Measurements from ENCODE around the gene NDUFB10.

The NDUFB10 gene

GRCh38 chr16:1959269-1960039 lies at the start of gene NDUFB10:
NDUFB10 (plus strand) TSS chr16:1959538; CDS start chr16:1959625, 87 bp downstream.
- peak; percentile 91 for DNase-seq (ENCODE audit: low read depth)
- TF ChIP-seq, protein P1, sequence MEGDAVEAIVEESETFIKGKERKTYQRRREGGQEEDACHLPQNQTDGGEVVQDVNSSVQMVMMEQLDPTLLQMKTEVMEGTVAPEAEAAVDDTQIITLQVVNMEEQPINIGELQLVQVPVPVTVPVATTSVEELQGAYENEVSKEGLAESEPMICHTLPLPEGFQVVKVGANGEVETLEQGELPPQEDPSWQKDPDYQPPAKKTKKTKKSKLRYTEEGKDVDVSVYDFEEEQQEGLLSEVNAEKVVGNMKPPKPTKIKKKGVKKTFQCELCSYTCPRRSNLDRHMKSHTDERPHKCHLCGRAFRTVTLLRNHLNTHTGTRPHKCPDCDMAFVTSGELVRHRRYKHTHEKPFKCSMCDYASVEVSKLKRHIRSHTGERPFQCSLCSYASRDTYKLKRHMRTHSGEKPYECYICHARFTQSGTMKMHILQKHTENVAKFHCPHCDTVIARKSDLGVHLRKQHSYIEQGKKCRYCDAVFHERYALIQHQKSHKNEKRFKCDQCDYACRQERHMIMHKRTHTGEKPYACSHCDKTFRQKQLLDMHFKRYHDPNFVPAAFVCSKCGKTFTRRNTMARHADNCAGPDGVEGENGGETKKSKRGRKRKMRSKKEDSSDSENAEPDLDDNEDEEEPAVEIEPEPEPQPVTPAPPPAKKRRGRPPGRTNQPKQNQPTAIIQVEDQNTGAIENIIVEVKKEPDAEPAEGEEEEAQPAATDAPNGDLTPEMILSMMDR (conservative IDR thresholded peaks at IDR 0.05; ENCODE audit: control insufficient read depth, insufficient read depth, low read depth, low read length), result no peak
- peak within 1 kb of the TSS; percentile 79 for H3K4me3 ChIP-seq (ENCODE audit: control insufficient read depth, low read depth, low read length)

DNA sequence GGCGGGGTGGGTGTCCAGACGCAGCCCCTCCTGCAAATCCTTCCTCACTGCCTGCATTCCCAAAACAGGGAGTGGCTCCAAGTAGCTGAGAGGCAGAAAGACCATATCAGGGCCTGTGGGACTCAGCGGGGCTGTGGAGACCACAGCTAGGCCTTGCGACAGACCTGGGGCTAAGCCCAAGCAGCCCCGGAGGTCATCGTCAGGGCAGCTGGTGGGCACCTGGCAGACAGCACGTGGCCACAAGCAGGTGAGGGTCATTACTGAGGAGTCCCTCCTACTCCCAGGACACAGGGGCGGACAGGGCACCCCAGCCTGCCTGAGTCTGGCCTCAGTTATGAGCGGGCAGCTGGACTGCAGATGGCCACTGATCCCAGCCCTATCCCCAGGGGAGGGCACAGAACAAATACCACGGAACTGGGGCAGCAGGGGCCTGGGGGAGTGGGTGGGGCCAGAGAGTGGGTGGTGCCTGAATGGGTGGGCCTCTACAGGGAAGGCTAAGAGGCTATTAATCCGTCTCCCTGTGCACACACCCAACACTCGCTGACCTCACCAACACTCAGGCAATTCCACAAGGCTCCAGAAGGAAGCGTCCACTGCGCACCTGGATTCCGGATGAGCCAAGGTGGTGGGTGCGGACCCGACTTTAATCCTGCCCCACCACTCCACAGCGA lies 49.6 kb upstream of the NDUFB10 start:
- no peak overlapping the region for H3K4me3 ChIP-seq (ENCODE audit: control insufficient read depth, low read depth, low read length)

GRCh38 chr16:1911467-1912214 lies 47.7 kb upstream of the NDUFB10 start:
- TF ChIP-seq, protein P1 (conservative IDR thresholded peaks at IDR 0.05; ENCODE audit: control insufficient read depth, insufficient read depth, low read depth, low read length), result no peak
- no peak overlapping the region for H3K4me3 ChIP-seq (ENCODE audit: control insufficient read depth, low read depth, low read length)
- DNase-seq (ENCODE audit: low read depth), result no peak

More for the DNA sequence above, 49.6 kb upstream of the NDUFB10 start:
- DNase-seq (ENCODE audit: low read depth), result no peak
- TF ChIP-seq, protein P1 (conservative IDR thresholded peaks at IDR 0.05; ENCODE audit: control insufficient read depth, insufficient read depth, low read depth, low read length), result no peak

DNA sequence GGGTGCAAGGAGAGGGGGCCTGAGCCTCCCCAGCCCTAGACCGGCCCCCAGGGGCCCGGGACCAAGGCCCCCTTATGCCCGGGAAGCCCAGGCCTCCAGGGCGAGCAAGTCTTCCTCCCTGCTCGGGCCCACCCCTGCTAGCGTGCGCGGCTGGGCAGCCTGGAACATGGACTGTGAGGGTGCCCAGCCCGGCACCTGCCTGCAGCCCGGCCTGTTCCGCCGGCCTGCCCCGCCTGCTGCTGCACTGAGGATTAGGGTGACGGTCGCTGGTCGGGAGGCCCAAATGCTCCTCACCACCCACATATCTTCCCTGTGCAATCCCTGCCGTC lies 47.2 kb upstream of the NDUFB10 start:
- DNase-seq (ENCODE audit: low read depth), result no peak
- TF ChIP-seq, protein P1 (conservative IDR thresholded peaks at IDR 0.05; ENCODE audit: control insufficient read depth, insufficient read depth, low read depth, low read length), result no peak
- no peak overlapping the region for H3K4me3 ChIP-seq (ENCODE audit: control insufficient read depth, low read depth, low read length)

DNA sequence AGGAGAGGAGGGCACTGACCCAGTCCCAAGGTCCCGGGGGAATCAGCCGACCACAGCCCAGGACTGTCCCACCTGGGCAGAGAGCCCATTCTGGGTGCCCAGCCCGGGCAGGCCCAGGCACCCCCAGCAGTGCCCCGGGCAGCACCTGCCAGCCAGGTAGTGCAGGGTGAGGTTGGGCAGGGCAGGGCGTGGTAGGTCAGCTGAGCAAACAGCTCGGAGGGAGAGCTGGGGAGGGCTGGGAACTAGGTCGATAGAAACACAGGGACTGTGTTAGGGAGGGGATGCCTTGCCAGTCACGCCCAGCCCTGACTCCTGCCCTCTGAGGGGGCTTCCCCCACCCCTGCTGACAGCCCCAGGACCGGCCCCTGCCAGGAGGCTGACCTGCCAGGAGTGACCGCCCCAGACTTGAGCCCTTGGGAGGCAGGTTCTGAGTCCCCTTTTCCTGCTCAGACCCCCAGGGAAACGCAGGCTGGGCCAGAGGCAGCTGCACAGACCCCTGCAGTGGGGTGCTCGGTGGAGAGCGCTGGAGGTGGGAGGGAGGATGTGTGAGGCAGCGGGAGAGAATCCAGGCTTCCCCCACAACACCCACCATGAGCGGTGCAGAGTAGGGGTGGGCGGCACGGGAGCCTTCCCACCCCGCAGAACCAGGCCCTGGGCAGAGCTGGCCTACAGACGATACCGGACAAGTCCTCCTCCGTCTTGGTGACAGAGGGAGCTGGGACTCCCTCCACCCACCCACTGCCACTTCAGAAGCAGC lies 45.8 kb upstream of the NDUFB10 start:
- TF ChIP-seq, protein P1 (conservative IDR thresholded peaks at IDR 0.05; ENCODE audit: control insufficient read depth, insufficient read depth, low read depth, low read length), result no peak
- DNase-seq (ENCODE audit: low read depth), result no peak
- no peak overlapping the region for H3K4me3 ChIP-seq (ENCODE audit: control insufficient read depth, low read depth, low read length)

GRCh38 chr16:1914084-1914608 lies 45.2 kb upstream of the NDUFB10 start:
- TF ChIP-seq, protein P1 (conservative IDR thresholded peaks at IDR 0.05; ENCODE audit: control insufficient read depth, insufficient read depth, low read depth, low read length), result no peak
- no peak overlapping the region for H3K4me3 ChIP-seq (ENCODE audit: control insufficient read depth, low read depth, low read length)
- no peak for DNase-seq (ENCODE audit: low read depth)

Measured in fibroblast of mammary gland (primary cell).